Mesothelial cell of epicardium (in vitro differentiated cells): ENCODE data around the gene ANK3. TPM values are rescaled to one million over a fixed set of nuclear protein-coding genes. Genes with fewer than 3 reads are reported as not detected.

Experiments used
- DNase-seq, 2 experiments: peaks; one replicate each; pipeline ENCODE4 v3.0.0; 2021; ENCODE audit warnings: low spot score in 2 of 2; ENCODE audit not compliant: unreplicated experiment in 2 of 2
- H3K27ac Mint-ChIP-seq: 2 replicates; pipeline ENCODE4 v1.8.0; 2021; ENCODE audit warnings: mixed read lengths
- H3K27me3 Mint-ChIP-seq: 2 replicates; pipeline ENCODE4 v1.8.0; 2021; ENCODE audit warnings: low read depth, mixed read lengths
- H3K36me3 Mint-ChIP-seq: 2 replicates; pipeline ENCODE4 v1.8.0; 2021; ENCODE audit warnings: mixed read lengths
- H3K4me1 Mint-ChIP-seq: 2 replicates; pipeline ENCODE4 v1.8.0; 2021; ENCODE audit warnings: mixed read lengths
- H3K4me3 Mint-ChIP-seq: 2 replicates; pipeline ENCODE4 v1.8.0; 2021; ENCODE audit warnings: mild to moderate bottlenecking, moderate library complexity, mixed read lengths
- H3K9me3 Mint-ChIP-seq: 2 replicates; pipeline ENCODE4 v1.8.0; 2021; ENCODE audit warnings: mixed read lengths
- CTCF ChIP-seq: fragments of 200-600 bp; sonication (generic); IDR thresholded peaks from one replicate; pipeline ENCODE4 v1.5.0; 2021; ENCODE audit warnings: antibody characterized with exemption; ENCODE audit not compliant: unreplicated experiment
- total RNA-seq: library from RNA; stranded (reverse); gene quantifications from 3 replicates; pipeline ENCODE4 v1.2.1, GENCODE V29; 2021

Gene ANK3
- total RNA-seq, 1 donor from 2014 or later = 242 TPM

GRCh38 chr10:60374836-60375235, 14.8 kb downstream of the ANK3 start:
- DNase-seq = no peak
- Mint-ChIP-seq H3K36me3 (peaks cover 11% of the 10 kb centered on the region), H3K9me3 (peaks cover 14% of the 10 kb centered on the region), H3K27ac (no peak overlapping the region), H3K4me3 (no peak overlapping the region), H3K27me3 (no peaks in the 10 kb centered on the region), H3K4me1 (peaks cover 26% of the 10 kb centered on the region)
- no peak for TF ChIP-seq CTCF

- H3K4me1 Mint-ChIP-seq = peaks cover 47% of the 10 kb centered on the region
- no peak for TF ChIP-seq CTCF
- H3K27me3 Mint-ChIP-seq = no peaks in the 10 kb centered on the region
- H3K36me3 Mint-ChIP-seq = peaks cover 3% of the 10 kb centered on the region
- DNase-seq = no peak
- H3K9me3 Mint-ChIP-seq = no peaks in the 10 kb centered on the region
- H3K27ac Mint-ChIP-seq = no peak overlapping the region
- H3K4me3 Mint-ChIP-seq = no peak overlapping the region
These were observed 17.2 kb downstream of the ANK3 start for GRCh38 chr10:60372436-60372835.

GRCh38 chr10:60369547-60369930, 20.1 kb downstream of the ANK3 start:
- Mint-ChIP-seq H3K9me3 (no peaks in the 10 kb centered on the region), H3K4me1 (peaks cover 54% of the 10 kb centered on the region), H3K27me3 (no peaks in the 10 kb centered on the region), H3K4me3 (no peak overlapping the region), H3K36me3 (peaks cover 3% of the 10 kb centered on the region), H3K27ac (peak overlapping the region; percentile 80)
- TF ChIP-seq CTCF = no peak
- no peak for DNase-seq

- no peaks in the 10 kb centered on the region for H3K27me3 Mint-ChIP-seq
These were observed 20.7 kb downstream of the ANK3 start for GRCh38 chr10:60368875-60369546.

GRCh38 chr10:60367901-60368300, 21.8 kb downstream of the ANK3 start:
- no peak for TF ChIP-seq CTCF
- no peak for DNase-seq
- peaks cover 49% of the 10 kb centered on the region for H3K4me1 Mint-ChIP-seq
- peak overlapping the region; percentile 80 for H3K27ac Mint-ChIP-seq
- no peaks in the 10 kb centered on the region for H3K9me3 Mint-ChIP-seq
- no peaks in the 10 kb centered on the region for H3K36me3 Mint-ChIP-seq
- no peaks in the 10 kb centered on the region for H3K27me3 Mint-ChIP-seq
- H3K4me3 Mint-ChIP-seq = no peak overlapping the region

More at GRCh38 chr10:60368875-60369546, 20.7 kb downstream of the ANK3 start:
- H3K27ac Mint-ChIP-seq = peak overlapping the region; percentile 80
- H3K4me3 Mint-ChIP-seq = no peak overlapping the region
- H3K4me1 Mint-ChIP-seq = peaks cover 49% of the 10 kb centered on the region
- peaks cover 2% of the 10 kb centered on the region for H3K36me3 Mint-ChIP-seq
- H3K9me3 Mint-ChIP-seq = no peaks in the 10 kb centered on the region
- no peak for DNase-seq
- no peak for TF ChIP-seq CTCF
